HG03571 (cell line): ENCODE measurements around the gene THEM4.
"Not testable (repeated sequence)": the region's sequence is repeated elsewhere in the genome, so short reads cannot be mapped to it uniquely, and the experiment has no call there.

ENCODE experiments used
- ATAC-seq: cut with Tn5 transposase; IDR thresholded peaks from one replicate; pipeline ENCODE4 v1.9.1; 2021; ENCODE audit not compliant: unreplicated experiment

THEM4 gene

GRCh38 chr1:151860504-151861187 is 48.7 kb downstream of the THEM4 start:
- ATAC-seq, result no peak

GRCh38 chr1:151859891-151860293 is 49.4 kb downstream of the THEM4 start:
- ATAC-seq, result no peak

GRCh38 chr1:151858886-151859665 is 50.2 kb downstream of the THEM4 start:
- no peak for ATAC-seq

DNA sequence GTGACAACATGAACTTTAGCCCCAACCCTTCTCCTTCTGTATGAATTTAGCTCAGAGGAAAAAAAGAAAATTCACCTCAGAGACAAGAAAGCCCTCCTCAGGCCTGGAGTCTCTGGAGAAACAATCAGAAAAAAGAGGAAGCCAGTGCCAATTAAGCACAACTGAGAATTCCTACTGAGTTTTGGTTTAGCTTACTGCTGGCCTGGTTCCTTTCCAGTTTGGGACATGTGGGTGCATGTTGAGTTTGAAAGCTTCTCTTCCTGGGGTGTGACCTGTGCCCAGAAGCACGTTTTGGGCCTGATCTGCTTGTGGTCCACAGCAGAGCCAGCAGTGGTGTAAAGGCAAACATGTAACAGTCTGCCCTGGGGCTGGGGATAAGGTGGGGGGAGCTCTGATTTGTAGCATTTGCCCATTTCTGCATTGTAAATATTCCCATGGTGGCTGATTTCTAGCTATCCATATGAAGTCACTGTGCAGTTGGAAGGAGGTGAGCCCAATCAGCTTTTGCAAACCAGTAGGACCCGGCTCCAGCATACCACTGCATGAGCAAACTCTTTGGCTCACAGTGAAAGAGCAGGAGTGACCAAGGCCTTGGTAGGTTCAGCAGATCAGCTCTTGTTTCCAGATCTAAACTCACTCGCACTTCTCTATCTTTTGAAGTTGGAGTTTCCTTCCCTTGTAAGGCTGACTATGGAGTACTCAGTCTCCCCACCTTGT is 51.1 kb downstream of the THEM4 start:
- ATAC-seq, result no peak

- no peak for ATAC-seq
Measured at GRCh38 chr1:151855933-151856332, 53.4 kb downstream of the THEM4 start.

DNA sequence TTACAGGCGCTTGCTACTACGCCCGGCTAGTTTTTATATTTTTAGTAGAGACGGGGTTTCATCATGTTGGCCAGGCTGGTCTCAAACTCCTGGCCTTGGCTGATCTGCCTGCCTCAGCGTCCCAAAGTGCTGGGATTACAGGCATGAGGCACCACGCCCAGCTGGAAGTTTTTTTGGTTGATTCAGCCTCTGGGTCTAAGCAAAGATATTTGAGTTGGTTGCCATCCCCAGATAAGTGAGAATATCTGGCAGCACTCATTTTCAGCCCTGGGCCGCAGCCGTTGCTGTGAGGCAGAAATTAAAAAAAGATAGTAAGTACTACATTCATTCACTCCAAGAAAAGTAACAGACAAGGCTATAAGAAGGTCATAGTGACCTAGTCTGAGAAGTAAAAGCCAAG is 53.8 kb downstream of the THEM4 start:
- not testable (repeated sequence) for ATAC-seq

GRCh38 chr1:151854658-151855057 is 54.7 kb downstream of the THEM4 start:
- no peak for ATAC-seq

GRCh38 chr1:151853411-151853943 is 55.8 kb downstream of the THEM4 start, which contains the start of gene THEM5:
THEM5 (minus strand) TSS chr1:151853712; CDS start chr1:151853565, 147 bp downstream.
- no peak for ATAC-seq

- no peak for ATAC-seq
Measured at GRCh38 chr1:151852733-151853132, 56.6 kb downstream of the THEM4 start.

DNA sequence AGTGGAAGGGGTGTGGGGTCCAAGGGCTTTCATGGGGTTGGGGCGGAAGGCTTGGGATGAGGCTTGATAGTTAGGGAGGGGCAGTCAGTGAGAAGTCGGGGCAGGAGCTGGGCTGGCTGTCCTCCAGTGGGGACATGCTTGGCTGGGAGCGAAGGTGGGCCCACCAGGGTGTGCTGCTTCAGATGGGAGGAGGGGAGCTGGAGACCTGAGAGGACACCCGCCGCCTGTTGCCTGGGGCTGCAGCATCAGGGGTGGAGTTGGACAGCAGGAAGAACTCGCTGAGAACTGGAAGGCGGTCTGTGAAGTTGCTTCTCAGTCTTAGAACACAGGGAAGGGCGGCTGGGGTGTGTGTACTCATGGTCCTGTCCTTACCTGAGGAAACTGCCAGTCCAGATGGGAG is 57.4 kb downstream of the THEM4 start:
- no peak for ATAC-seq

GRCh38 chr1:151849871-151850270 is 59.4 kb downstream of the THEM4 start:
- no peak for ATAC-seq

DNA sequence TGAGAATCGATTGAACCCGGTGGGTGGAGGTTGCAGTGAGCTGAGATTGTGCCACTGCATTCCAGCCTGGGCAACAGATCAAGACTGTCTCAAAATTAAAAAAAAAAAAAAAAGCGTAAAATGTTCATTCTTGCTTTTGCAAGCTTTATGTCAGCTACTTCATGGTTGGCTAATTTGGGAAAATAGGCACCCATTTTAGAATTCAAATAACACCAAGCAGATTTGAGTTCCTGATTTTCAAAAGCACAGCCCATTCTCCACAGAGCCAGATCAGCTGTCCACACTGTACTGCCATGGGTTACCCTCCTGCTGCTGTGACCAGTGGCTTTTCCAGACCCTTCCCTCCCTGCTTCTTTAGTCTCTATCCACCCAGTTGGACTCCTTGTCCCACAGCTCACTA is 60.2 kb downstream of the THEM4 start:
- ATAC-seq, result no peak

- ATAC-seq, result no peak
Measured at GRCh38 chr1:151847867-151848596, 61.3 kb downstream of the THEM4 start.

DNA sequence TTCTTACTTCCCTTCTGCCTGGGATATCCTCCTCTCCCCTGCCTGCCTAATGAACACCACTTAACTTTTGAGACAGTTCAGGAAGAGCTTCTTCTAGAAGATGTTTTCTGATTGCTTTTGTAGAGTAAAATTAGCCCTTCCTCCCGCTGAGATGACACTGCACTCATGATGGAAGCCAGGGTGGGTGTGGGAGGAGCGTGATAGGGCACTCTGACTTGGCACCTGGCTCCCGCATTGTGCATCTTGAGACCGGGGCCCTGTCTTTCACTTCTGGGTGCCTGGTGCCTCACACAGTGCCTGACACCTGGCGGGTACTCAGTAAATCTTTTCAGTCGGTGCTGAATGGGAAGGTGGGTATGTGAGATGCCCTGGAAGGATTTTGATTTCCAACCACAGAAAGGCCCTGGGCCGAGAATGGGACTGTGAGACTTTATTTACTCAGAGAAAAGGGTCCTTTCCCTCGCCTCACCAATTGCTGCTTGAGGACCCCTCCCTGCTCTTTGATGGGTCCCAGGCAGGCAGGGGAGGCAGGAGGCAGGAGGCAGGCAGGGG is 62.5 kb downstream of the THEM4 start:
- ATAC-seq, result no peak

DNA sequence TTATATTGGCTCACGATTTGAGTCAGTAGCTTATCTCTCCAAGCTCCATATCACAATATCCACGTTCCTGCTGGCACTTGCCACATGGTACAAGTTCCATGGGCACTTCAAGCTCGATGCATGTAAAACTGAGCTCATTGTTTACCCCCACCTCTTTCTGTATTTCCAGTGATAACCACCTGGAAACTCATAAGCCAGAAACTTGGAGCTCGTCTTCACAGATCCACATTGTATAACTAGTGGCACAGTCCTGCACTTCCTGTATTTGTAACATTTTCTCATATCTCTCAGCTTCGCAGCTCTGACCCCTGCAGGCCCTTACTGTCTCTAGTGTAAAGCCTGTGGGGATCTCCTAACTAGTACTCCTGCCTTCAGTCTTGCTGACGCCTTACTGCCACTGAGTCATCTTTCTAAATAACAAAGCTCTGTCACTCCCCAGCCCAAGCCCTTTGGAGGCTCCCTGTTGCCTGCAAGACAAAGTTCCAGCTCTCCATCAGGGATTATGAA is 63.2 kb downstream of the THEM4 start:
- no peak for ATAC-seq

- no peak for ATAC-seq
Measured at GRCh38 chr1:151843398-151843797, 65.9 kb downstream of the THEM4 start.

DNA sequence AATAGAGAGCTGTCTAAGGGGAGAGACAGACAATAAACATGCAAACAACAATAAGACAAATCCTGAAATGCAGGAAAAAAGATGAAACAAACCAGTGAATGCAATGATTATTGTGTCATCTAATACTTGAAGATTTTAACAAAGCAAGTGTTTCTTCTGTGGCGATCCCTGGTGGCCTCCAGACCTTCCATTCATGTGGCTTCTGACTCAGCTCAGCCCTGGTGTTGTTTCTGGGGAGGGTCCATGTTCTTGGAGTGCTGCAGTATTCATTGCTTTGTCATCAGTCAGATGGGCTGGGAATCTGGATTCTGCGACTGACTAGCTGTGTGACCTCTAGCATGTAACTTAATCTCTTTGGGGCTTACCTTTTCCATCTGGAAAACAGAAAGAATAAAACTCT is 68.2 kb downstream of the THEM4 start:
- ATAC-seq, result no peak

DNA sequence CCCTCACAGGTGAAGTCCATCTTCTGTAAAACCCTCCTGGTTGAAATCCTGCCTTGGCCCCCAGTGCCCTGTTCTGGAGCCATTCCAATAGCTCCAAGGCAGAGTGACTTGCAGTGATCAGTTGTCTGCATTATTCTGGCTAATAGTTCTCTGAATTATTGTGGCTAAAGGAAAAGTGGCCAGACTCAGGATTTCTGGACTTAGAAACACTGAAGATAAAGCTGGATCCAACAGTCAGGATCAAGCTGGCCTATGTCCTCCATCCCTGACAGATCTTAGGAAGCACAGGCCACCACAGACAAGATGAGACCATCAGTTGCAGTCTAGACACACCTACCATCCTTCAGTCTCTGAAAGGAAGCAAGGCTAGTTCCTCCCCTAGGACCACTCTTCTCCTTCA is 68.9 kb downstream of the THEM4 start:
- no peak for ATAC-seq

GRCh38 chr1:151839457-151840403 is 69.6 kb downstream of the THEM4 start, which contains the start of gene C2CD4D:
C2CD4D (minus strand) TSS chr1:151839820; CDS start chr1:151838989, 831 bp downstream.
- no peak for ATAC-seq
